Cardiac muscle cell (in vitro differentiated cells and primary cell): ENCODE measurements around the gene ISG20. TPM values are rescaled to one million over a fixed set of nuclear protein-coding genes. Genes with fewer than 3 reads are reported as not detected.

Experiments
- DNase-seq, 2 donors: peaks; one replicate each; pipeline versions ENCODE4 v3.0.0 to v3.0.0-alpha.2; 2010 to 2017; ENCODE audit warnings: low read depth in 1 of 2, low spot score in 1 of 2
- H3K27ac ChIP-seq: fragments of 200-600 bp; sonication (generic); 2 replicates; pipeline ENCODE4 v1.5.1; 2016
- H3K27me3 ChIP-seq: fragments of 200-600 bp; sonication (generic); 2 replicates; pipeline ENCODE4 v1.6.0; 2016; ENCODE audit warnings: control low read depth
- H3K36me3 ChIP-seq: fragments of 200-600 bp; sonication (generic); 2 replicates; pipeline ENCODE4 v1.5.1; 2016; ENCODE audit warnings: control low read depth
- H3K4me1 ChIP-seq: fragments of 200-600 bp; sonication (generic); 2 replicates; pipeline ENCODE4 v1.8.1; 2017; ENCODE audit warnings: low read depth, mild to moderate bottlenecking, mixed run types
- H3K4me3 ChIP-seq: fragments of 200-600 bp; sonication (generic); 2 replicates; pipeline ENCODE4 v1.5.1; 2016; ENCODE audit warnings: mild to moderate bottlenecking
- H3K9me3 ChIP-seq: fragments of 200-600 bp; sonication (generic); 2 replicates; pipeline ENCODE4 v1.5.1; 2017; ENCODE audit warnings: low read depth, mild to moderate bottlenecking, control low read depth
- CTCF ChIP-seq: IDR thresholded peaks from 2 replicates; pipeline ENCODE4 v1.5.1; 2012; ENCODE audit warnings: low read depth, mild to moderate bottlenecking, low read length
- polyA plus RNA-seq: library from polyadenylated mRNA; unstranded; fragments of >200 nt; fragmentation: Nextera tagmentation; extraction: Ambion mirVana; gene quantifications from 2 replicates; pipeline ENCODE4 v1.2.1, GENCODE V29; 2016
- total RNA-seq: library from RNA; depleted of rRNA; stranded (reverse); fragments of >200 nt; gene quantifications from 2 replicates; pipeline ENCODE4 v1.2.3, GENCODE V29; 2016

The ISG20 gene
- total and polyA plus RNA-seq, 2 experiments from 2014 or later, result 0.69 TPM; not detected in 1

GRCh38 chr15:88674661-88675060, 35.8 kb downstream of the ISG20 start:
- Histone ChIP-seq H3K4me3 (no peak overlapping the region), H3K27ac (no peak overlapping the region), H3K4me1 (no peaks in the 10 kb centered on the region), H3K36me3 (no peaks in the 10 kb centered on the region), H3K27me3 (peaks cover 10% of the 10 kb centered on the region), H3K9me3 (no peaks in the 10 kb centered on the region)
- TF ChIP-seq CTCF, result no peak
- no peak for DNase-seq

GRCh38 chr15:88678755-88679154, 39.9 kb downstream of the ISG20 start:
- TF ChIP-seq CTCF, result no peak
- Histone ChIP-seq H3K9me3 (no peaks in the 10 kb centered on the region), H3K27me3 (peaks cover 10% of the 10 kb centered on the region), H3K27ac (no peak overlapping the region), H3K36me3 (no peaks in the 10 kb centered on the region), H3K4me1 (no peaks in the 10 kb centered on the region), H3K4me3 (no peak overlapping the region)
- DNase-seq, result no peak

- H3K27ac ChIP-seq, result no peak overlapping the region
- H3K4me1 ChIP-seq, result no peaks in the 10 kb centered on the region
- no peak for TF ChIP-seq CTCF
- DNase-seq, result no peak
- peaks cover 7% of the 10 kb centered on the region for H3K27me3 ChIP-seq
- no peak overlapping the region for H3K4me3 ChIP-seq
- no peaks in the 10 kb centered on the region for H3K36me3 ChIP-seq
- H3K9me3 ChIP-seq, result no peaks in the 10 kb centered on the region
Observed at GRCh38 chr15:88680241-88681001, 41.6 kb downstream of the ISG20 start.

GRCh38 chr15:88681610-88682221, 42.9 kb downstream of the ISG20 start:
- no peaks in the 10 kb centered on the region for H3K4me1 ChIP-seq
- no peak overlapping the region for H3K4me3 ChIP-seq
- no peak for TF ChIP-seq CTCF
- H3K36me3 ChIP-seq, result no peaks in the 10 kb centered on the region
- no peak overlapping the region for H3K27ac ChIP-seq
- H3K9me3 ChIP-seq, result no peaks in the 10 kb centered on the region
- DNase-seq, result no peak
- peaks cover 7% of the 10 kb centered on the region for H3K27me3 ChIP-seq

- H3K36me3 ChIP-seq, result no peaks in the 10 kb centered on the region
- H3K27ac ChIP-seq, result no peak overlapping the region
- no peak overlapping the region for H3K4me3 ChIP-seq
- DNase-seq, result no peak
- no peaks in the 10 kb centered on the region for H3K9me3 ChIP-seq
- TF ChIP-seq CTCF, result no peak
- H3K27me3 ChIP-seq, result no peaks in the 10 kb centered on the region
- H3K4me1 ChIP-seq, result no peaks in the 10 kb centered on the region
Observed at GRCh38 chr15:88684345-88684744, 45.5 kb downstream of the ISG20 start.
